ENCODE measurements around the gene CPO.

CPO gene

GRCh38 chr2:206971805-206972204 is 32.5 kb downstream of the CPO start:
- peak; percentile 85 for DNase-seq (ENCODE audit: low read depth)

GRCh38 chr2:206974551-206974950 is 35.2 kb downstream of the CPO start:
- DNase-seq (ENCODE audit: low read depth): no peak

DNA sequence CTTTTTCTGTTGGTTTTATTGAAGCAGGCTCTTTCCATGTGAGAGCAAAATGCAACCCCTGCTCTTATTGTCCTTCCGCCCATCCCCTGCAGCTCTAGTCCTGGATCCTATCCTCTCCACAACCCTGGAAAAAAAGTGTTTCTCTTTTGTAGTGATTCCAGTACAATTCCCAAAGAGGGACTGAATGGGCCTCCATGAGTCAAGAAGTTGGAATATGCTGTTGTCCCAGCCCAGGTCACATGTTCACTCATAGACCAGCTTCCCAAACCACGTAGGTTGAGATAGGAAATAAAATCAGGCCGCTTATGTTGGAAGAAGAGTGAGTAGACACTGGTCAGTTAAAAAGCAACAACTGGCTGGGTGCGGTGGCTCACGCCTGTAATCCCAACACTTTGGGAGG is 39.4 kb downstream of the CPO start:
- no peak for DNase-seq (ENCODE audit: low read depth)

DNA sequence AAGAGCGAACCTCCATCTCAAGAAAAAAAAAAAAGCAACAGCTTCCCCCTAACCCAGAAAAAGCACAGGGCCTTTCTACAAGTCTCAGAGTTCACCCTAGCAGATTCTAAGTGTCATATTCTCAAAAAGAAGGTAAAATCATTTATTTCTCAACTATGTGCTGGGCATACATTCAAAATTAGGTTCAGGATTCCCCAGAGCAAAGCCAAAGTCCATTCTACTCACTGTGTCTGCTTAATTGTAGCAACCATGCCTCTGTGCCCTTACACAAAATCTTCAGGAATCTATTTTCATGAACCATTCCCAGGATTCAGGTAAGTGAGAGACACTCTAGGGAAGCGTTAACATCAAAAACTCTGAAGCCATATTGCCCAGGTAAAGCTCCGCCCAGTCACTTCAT is 40.0 kb downstream of the CPO start:
- no peak for DNase-seq (ENCODE audit: low read depth)

- no peak for DNase-seq (ENCODE audit: low read depth)
Measured at GRCh38 chr2:206979922-206980321, 40.6 kb downstream of the CPO start.

GRCh38 chr2:206980413-206980812 is 41.1 kb downstream of the CPO start:
- no peak for DNase-seq (ENCODE audit: low read depth)

GRCh38 chr2:206981086-206981674 is 41.9 kb downstream of the CPO start:
- peak; percentile 33 for DNase-seq (ENCODE audit: low read depth)

DNA sequence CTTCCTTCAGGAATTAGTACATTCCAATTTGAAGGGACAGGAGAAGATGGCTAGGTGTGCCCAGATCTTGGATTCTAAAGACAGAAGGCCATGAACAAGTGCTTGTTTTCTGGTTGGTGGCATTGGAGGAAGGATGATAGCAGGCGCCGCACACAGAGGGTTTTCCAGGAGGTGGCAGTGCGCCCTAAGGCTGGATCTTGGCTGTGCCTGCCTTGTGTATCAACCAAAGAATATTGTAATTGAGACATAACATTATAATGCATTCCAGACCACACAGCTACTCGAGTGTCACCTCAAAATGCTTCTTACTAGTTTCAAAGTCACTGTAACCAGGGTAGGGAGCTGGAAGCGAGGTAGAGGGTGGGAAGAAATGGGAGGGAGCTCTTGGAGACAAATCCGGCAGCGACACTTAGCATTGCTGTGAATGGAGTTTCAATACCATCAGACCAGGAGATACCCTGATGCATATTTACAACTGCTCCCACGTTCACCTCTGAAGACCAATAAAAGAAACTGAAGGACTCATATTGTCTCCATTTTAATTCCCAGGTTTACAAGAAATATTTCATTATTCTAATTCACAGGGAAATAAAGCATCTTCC is 42.5 kb downstream of the CPO start:
- peak; percentile 77 for DNase-seq (ENCODE audit: low read depth)

DNA sequence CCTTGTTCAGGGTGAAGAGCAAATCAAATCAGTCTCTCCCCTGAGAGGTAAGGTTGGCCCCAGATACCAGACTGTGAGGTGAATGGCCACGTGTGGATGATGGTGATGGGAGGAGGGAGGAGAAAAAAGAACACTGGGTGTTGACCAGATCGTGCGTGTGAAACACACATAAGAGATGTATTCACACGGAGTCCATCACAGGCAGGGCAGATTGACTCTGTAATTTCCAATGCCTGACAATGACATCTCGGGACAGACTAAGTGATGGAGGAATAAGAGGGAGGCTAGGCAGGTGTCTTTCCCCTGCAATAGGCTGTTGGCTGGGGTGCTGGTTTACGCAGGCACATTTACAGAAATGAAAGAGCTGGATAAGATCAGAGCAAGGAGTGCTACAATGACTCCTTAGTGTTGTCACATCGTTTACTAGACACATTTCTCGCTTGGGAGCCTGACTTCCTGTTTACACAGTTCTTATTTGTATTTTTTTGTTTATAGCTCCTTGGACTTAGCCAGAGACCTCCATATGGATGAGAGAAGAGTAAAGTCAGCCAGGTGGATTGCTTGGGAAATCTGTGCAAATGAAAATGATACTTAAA is 43.1 kb downstream of the CPO start:
- DNase-seq (ENCODE audit: low read depth): no peak

- peak; percentile 4 for DNase-seq (ENCODE audit: low read depth)
Measured at GRCh38 chr2:206983161-206983859, 44.0 kb downstream of the CPO start.

GRCh38 chr2:206984206-206984605 is 44.9 kb downstream of the CPO start:
- DNase-seq (ENCODE audit: low read depth): peak; percentile 55

- DNase-seq (ENCODE audit: low read depth): no peak
Measured at GRCh38 chr2:206986943-206987342, 47.6 kb downstream of the CPO start.

GRCh38 chr2:206987810-206988209 is 48.5 kb downstream of the CPO start:
- no peak for DNase-seq (ENCODE audit: low read depth)

DNA sequence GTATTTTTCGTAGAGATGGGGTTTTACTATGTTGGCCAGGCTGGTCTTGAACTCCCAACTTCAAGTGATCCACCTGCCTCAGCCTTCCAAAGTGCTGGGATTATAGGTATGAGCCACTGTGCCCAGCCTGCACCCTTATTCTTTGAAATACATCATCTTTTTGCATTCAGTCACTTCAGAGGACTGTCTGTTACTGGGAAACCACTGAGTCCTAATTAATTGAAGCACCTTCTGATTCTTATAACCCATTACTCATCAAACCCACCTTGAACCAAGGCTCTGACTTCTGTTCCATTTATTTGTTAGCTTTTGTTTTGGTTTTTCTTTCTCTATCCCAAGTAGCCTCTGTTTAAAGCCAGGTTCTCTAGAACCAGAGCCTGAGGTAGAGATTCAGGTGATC is 49.6 kb downstream of the CPO start:
- DNase-seq (ENCODE audit: low read depth): no peak

GRCh38 chr2:206989311-206989710 is 50.0 kb downstream of the CPO start:
- DNase-seq (ENCODE audit: low read depth): no peak

DNA sequence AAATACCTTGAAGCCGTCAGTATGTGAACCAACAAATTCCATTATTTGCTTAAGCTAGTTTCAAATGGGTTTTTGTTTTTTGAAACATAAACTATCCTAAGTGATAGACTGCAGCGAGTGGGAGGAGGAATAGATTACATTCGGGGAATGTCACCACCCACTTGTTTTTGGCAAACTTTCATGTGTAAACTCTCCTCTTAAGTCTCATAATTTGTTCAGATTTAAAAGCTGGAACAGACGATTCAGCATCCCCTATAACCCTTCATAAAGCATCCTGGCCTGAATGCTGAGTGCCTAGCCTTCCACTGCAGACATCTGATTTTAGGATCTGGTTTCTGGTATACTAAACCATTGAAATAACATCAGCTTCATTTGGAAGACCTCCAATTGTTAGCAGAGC is 51.0 kb downstream of the CPO start:
- DNase-seq (ENCODE audit: low read depth): no peak

DNA sequence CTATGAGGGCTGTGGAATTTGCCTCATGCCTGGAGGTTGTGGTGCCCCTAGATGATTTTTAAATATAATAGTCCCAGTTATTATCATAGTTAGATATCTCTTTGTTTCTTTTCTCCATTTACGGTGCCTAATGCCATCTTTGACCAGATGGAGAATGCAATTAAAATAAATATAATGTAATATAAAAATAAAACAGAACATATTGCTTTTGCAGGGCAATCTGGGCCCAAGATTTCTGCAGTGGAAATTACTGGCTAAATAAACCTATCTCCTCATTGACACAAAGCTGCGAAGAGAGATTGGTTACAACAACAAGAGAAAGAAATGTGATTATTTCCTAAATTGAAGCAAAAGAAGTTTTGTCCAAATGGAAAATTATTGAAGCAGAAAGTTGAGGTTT is 51.8 kb downstream of the CPO start:
- no peak for DNase-seq (ENCODE audit: low read depth)

- no peak for DNase-seq (ENCODE audit: low read depth)
Measured at GRCh38 chr2:206993396-206993911, 54.1 kb downstream of the CPO start.

DNA sequence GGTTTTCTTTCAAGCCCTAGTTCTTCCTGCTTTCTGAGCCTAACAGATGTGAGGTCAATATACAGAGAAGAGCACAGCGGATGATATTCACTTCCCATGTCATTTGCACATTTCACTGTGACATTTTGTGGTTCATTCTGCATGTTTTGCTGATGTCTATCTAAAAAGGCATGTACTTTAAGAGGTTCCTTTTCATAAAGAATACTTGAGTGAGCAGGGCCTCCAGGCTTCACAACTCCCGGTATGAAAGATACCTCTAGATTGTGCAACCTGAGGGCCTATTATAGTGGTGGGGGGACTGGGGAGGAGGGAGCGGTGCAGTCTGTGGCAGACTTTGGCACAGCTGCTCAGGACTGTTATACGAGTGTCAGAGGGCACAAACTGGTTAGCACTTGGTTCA is 54.6 kb downstream of the CPO start:
- no peak for DNase-seq (ENCODE audit: low read depth)

DNA sequence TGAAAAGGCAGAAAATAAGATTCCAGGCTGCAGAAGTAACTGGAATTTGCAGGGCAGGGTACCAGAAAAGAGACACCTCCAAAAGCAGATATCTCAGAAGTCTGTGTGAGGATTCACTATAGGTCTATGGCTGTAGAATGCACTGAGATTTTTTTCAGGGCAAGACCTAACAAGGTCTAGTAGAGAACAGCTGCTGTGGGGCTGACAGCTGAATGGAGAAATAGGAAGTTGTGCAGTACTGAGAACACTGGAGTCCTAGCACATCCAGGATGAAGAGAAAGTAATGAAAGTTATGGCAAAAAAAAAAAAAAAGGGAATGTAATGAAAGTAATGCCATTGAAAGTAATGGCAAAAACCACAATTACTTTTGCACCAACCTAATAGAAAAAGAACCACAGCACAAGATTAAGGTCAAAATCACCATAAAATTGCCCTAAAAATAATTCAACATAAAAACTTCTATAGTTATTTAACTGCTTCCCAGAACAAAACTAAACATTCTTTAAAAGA is 57.3 kb downstream of the CPO start:
- DNase-seq (ENCODE audit: low read depth): no peak

- DNase-seq (ENCODE audit: low read depth): peak; percentile 56
Measured at GRCh38 chr2:207008105-207008990, 69.0 kb downstream of the CPO start.

DNA sequence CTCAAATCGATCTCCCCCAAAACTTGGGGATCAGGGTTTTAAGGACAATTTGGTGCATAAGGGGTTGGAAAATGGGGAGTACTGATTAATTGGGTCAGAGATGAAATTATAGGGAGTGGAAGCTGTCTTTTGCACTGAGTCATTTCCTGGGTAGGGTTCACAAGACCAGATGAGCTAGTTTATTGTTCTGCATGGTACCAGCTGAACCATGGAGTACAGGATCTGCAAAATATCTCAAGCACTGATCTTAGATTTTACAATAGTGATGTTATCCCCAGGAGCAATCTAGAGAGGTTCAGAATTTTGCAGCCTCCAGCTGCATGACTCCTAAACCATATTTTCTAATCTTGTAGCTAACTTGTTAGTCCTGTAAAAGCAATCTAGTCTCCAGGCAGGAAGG is 73.1 kb downstream of the CPO start:
- no peak for DNase-seq (ENCODE audit: low read depth)

Data from fibroblast of gingiva (primary cell).